Fibroblast of mammary gland (primary cell): ENCODE data around the gene ABCA1.

ENCODE experiments used
- DNase-seq: peaks from one replicate; pipeline ENCODE4 v3.0.0-alpha.2; 2010; ENCODE audit warnings: low read depth
- H3K4me3 ChIP-seq: 2 replicates; pipeline ENCODE4 v1.5.1; 2011; ENCODE audit warnings: low read depth, mild to moderate bottlenecking, low read length, moderate library complexity; ENCODE audit not compliant: control insufficient read depth
- CTCF ChIP-seq: conservative IDR thresholded peaks from 2 replicates; pipeline ENCODE4 v1.5.1; 2011; ENCODE audit warnings: low read depth, low read length, inconsistent platforms; ENCODE audit not compliant: control insufficient read depth, insufficient read depth

Gene ABCA1

GRCh38 chr9:104896131-104896530, 31.8 kb downstream of the ABCA1 start:
- TF ChIP-seq CTCF: no peak
- H3K4me3 ChIP-seq: no peak overlapping the region
- DNase-seq: no peak

DNA sequence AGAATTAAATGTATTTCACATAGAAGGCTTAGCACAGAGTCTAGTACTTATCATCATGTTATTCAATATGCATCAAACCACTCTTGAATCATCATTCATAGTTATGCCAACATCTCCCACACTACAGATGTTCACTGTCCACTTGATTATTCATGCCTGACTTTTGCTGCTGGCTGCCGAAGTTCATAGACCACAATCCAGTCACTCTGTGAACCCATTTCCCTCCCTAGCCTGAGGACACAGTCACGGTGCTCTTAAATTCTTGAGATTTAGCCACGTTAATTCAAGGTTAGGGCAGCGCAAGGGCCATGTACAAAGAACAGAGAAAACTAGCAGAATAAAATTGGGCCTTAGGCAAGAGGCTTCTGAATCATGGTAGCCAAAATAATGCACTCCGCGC, 32.4 kb downstream of the ABCA1 start:
- no peak overlapping the region for H3K4me3 ChIP-seq
- TF ChIP-seq CTCF: no peak
- DNase-seq: peak; percentile 97

GRCh38 chr9:104892701-104893100, 35.3 kb downstream of the ABCA1 start:
- no peak for DNase-seq
- no peak overlapping the region for H3K4me3 ChIP-seq
- TF ChIP-seq CTCF: no peak

GRCh38 chr9:104890433-104890770, 37.6 kb downstream of the ABCA1 start:
- no peak overlapping the region for H3K4me3 ChIP-seq
- no peak for TF ChIP-seq CTCF
- no peak for DNase-seq

GRCh38 chr9:104885818-104886709, 41.9 kb downstream of the ABCA1 start:
- TF ChIP-seq CTCF: no peak
- H3K4me3 ChIP-seq: no peak overlapping the region
- no peak for DNase-seq

GRCh38 chr9:104883169-104883568, 44.8 kb downstream of the ABCA1 start:
- no peak overlapping the region for H3K4me3 ChIP-seq
- DNase-seq: no peak
- TF ChIP-seq CTCF: no peak
